T47D (cell line): Measurements from ENCODE around the gene HEMK1.
A peak's percentile ranks its signal among the peaks of the same experiment; 100 is the strongest.

Source experiments
- DNase-seq, 2 experiments: peaks; one replicate each; pipeline versions ENCODE4 v3.0.0 to v3.0.0-alpha.2; 2011 to 2012; ENCODE audit warnings: low read depth in 1 of 2, low spot score in 1 of 2
- JUND ChIP-seq: IDR thresholded peaks from 2 replicates; pipeline ENCODE4 v1.6.1; 2012; ENCODE audit warnings: low read depth
- in situ Hi-C: cut with HindIII; loops from 2 replicates; pipeline ENCODE4 v1.10.0; 2016; ENCODE audit warnings: low sequenced_read_pairs, low pct_unique_long_range_greater_than_20kb

Gene HEMK1

DNA sequence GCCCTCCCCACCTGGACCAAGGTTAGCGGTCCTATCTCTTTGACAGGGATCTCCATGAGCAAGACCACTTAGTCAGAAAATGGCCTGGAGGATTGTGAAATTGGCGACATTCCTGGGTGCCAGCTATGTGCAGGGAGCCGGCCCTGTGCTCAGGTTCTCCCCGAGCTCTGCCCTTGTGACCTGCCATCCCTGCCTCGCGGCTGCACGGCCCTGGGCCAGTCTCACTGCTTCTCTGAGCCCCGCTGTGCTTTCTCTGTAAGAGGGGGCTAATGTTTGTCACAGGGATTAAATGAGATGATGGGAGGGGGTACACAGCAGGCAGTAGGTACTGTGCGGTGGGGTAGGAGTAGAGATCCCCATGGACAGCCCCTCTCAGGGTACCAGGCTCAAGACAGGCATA is 16.7 kb upstream of the HEMK1 start:
- no peak for TF ChIP-seq JUND
- no peak for DNase-seq
- in situ Hi-C loops = no loop called here

DNA sequence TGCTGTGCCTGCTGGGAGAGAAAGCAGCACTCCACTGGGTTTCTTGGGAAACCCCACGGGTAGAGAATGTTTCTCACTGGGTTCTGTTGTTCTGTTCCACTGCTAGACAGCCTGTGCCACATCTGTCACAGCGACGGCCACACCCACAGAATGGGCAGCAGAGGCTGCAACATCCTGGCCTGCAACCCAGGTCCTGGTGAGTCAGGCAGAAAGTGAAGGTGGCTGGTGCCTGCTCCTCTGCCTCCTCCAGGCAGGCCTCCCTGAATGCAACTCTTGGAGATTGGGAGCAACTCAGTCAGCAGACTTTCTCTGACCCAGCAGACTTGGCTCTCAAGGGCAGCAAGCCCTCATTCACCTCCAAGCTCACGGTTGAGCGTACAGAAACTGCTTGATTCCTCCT is 14.8 kb upstream of the HEMK1 start:
- no peak for DNase-seq
- in situ Hi-C loops = no loop called here
- TF ChIP-seq JUND = no peak

DNA sequence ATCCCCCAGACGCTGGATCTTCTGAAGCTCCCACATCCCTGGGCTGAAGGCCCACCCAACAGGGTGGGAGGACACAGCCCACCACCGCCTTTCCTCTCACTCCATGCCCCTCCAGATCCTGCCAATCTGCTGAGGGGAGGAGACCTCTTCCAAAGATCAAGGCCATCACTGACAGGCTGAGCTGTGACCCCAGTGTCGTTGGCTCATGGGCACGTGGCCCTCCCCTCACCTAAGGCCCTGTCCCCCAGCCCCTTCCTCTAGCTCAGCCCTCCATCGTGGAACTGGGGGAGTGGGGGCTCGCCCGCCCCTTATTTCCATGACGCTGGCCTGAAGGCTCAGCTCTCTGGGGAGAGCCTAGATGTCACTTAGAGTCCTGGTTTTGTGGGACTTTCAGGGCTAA is 12.2 kb upstream of the HEMK1 start:
- in situ Hi-C loops = no loop called here
- no peak for DNase-seq
- TF ChIP-seq JUND = no peak

DNA sequence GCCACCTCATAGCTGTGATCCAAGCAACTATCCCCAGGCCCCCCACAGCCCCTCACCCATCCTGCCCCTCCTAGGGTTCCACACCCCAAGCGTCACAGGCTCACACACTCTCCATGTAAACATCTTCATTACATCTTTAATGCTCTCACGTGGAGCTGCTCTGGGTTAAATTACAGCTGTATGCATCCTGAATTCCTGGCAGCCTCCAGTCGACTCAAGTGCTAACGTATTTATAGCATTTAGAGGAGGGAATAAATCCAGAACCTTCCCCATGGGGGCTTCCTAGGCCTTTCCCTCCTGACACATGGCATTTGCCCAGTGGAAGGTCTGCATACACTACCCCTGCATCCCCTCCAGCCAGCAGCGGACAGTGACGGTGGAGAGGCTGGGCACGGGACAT is 11.4 kb upstream of the HEMK1 start:
- DNase-seq = no peak
- in situ Hi-C loops = no loop called here
- TF ChIP-seq JUND = no peak

DNA sequence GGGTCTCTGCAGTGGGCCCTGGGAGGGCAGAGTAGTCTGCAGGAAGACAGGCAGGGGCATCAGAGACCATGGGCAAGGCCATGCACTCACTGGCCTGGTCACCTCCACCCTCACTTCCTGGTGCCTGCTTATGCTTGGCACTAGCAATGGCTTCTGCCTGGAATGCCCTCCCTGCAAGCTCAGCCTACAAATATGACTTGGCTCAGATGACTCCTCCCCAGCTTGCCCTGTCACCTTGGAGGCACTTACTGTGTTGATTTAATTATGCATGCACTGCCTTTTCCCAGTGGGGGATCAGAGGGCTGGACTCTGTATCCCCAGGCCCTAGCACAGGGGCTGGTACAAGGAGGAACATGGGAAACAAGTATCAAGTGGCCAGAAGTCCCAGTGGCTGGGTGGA is 9.6 kb upstream of the HEMK1 start:
- TF ChIP-seq JUND = no peak
- peak in 1 of 2 experiments; percentile 25 for DNase-seq

DNA sequence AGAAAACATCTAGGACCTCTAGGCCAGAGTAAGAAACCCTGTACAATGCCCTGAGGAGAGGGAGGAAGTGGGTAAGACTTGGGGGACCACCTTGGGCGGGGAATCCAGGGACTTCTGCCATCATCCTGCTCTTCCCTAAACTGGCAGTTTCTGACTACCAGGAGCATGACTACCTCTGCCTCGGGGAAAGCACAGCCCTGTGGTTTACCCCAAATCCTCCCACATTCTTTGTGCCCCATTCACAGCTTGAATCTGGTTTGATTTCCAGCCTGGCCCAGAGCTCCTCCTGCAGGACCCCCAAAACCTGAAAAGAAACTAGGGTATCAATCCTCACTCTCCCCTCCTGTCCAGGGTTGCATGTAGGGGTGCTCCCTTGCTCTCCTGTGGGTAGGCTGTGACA is 6.5 kb upstream of the HEMK1 start:
- DNase-seq = no peak
- in situ Hi-C loops = no loop called here
- TF ChIP-seq JUND = no peak

More for the DNA sequence above, 9.6 kb upstream of the HEMK1 start:
- in situ Hi-C loops = no loop called here

DNA sequence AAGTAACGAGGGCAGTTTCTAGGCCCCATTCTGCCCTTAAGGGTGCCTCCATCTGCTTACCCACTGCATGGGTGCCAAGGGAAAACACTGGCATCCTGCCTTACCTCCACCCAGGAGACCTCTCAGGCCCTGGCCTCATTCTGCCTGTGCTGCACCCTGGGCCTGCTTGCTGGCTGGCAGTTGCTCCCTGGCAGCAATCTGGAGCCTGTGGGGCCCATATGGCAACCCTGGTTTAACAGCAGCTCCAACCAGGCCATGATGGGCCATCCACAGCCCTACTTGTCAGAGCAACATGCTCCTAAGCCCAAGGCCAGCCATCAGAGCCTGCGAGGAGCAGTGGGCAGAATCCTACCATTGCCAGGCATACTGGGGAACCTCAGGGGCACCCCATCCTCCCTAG is 5.5 kb upstream of the HEMK1 start:
- TF ChIP-seq JUND = no peak
- DNase-seq = no peak
- in situ Hi-C loops = no loop called here

DNA sequence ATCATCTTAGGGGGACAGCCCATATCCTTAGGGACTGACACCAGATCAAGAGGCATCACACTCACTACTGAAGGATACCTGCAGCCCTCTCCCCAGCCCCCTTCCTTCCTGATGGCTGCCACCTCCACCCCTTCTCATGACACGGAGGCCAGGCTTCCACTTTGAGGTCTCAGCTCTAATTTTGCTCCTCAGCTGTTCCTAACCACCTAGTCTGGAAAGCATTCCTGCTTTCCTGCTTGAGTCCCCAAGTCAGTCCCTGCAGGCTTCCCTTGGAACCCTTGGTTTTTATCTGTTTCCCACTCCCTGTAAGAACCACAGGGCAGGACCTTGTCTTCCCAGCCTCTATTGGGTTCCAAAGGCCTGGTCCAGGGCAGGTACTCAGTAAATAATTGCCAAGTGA is 5.0 kb upstream of the HEMK1 start:
- DNase-seq = no peak
- no peak for TF ChIP-seq JUND
- in situ Hi-C loops = no loop called here

DNA sequence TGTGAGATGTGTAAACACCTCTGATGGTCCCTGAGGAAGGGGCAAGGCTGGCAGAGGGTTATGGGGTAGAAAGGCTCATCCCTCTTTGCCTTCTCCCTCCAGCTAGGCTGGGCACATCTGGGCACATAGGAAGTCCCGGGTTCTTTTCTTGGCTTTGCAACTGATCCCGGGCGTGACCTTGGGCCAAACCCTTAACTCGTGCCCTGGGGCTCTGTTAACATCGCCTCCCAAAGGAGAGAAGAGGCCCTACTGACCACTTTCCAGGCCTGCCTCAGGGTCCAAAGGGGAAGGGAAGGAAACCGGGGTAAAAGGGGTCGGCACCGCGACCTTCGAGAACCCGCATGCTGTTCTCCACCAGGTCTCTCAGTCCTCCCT is 2.3 kb upstream of the HEMK1 start:
- in situ Hi-C loops = no loop called here
- TF ChIP-seq JUND = no peak
- no peak for DNase-seq

DNA sequence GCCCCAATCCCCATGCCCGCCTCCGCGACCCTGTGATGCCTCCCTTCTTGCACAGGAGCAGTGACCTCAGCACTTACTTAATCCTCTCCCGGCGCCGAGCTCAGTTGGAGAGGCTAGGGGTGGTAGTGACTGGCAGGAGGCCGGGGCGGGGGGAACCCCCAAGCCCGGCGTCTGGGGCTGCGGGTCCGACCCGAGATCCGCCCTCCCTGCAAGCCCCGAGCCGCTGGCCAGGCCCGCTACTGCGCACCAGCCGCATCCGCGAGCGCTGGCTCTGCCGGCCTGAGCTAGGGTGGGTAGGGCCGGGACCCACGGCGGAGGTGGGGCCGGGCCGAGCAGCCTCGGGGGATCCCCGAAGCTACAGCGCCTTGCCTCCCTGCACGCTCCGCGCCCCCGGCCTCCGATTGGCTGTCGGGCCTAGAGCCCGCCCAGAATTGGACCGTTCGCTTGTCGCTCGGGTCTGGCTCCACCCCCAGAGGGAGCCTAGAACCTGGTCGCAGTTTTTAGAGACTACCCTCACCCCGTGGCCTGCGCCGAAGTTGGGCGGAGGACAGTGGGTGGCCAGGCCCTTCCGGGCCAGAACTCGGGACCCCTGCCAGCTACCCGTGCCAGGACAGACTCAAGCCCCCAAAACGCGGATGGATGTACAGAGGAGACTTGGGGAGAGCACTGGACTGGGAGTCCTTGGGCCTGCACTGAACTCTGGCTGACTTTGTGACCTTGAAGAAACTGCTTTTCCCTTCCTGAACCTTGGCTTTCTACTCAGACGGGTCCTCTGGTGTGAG is 1.7 kb upstream of the HEMK1 start, which contains the start of gene C3orf18:
TSS of gene C3orf18 (minus strand) at position 362 of the 782 bp plus-strand sequence. CDS start 2,048 bp downstream, outside the sequence.
- peak; percentile 72 to 96 for DNase-seq
- TF ChIP-seq JUND = no peak
- in situ Hi-C loops = no loop called here

DNA sequence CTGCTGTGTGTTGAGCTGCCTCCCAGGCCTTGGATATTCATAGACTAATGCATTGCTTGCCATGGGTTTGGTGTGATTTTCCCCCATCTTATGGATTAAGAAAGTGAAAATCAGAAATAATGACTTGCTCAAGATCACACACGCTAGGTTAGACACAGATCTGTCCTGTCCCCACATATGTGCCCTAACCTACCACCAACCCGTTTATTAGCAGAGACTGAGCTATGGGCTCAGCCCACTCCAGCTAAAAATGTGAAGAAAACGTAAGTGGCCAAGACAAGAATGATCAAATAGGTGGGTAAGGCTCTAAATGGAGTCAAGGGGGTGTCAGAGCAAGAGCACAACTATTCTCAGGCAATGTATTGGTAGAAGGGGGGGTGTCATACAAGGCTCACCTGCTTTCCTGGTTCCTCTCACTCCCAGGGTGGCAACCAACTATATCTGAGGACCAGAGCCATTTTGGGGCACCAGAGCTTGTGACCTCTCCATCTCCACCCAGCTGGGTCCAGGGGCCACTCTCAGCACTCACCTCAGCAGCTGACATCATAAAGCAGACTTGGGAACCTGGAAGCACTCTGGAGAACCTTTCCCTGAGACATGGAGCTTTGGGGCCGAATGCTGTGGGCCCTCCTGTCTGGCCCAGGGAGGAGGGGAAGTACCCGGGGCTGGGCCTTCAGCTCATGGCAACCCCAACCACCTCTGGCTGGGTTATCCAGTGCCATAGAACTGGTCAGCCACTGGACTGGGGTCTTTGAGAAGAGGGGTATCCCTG is 1.4 kb downstream of the HEMK1 start:
- DNase-seq = no peak
- in situ Hi-C loops = no loop called here
- TF ChIP-seq JUND = no peak

DNA sequence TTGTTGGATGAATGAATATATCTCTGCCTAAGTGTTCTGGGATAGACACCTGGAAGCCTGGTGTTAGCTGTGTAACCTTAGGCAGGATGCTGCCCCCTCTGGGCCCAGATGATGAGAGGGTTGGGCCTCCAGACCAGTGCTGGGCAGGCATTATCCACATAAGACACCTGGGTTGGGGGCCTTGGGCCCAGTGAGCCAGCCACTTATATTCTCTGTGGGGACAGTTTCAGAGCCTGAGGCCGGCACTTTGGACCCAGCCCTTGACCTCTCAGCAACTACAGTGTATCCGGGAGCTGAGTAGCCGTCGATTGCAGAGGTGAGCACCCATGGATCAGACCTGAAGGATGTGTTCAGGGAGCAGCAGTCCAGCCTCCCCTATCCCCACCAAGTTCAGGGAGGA is 2.2 kb downstream of the HEMK1 start:
- no peak for TF ChIP-seq JUND
- in situ Hi-C loops = no loop called here
- no peak for DNase-seq

DNA sequence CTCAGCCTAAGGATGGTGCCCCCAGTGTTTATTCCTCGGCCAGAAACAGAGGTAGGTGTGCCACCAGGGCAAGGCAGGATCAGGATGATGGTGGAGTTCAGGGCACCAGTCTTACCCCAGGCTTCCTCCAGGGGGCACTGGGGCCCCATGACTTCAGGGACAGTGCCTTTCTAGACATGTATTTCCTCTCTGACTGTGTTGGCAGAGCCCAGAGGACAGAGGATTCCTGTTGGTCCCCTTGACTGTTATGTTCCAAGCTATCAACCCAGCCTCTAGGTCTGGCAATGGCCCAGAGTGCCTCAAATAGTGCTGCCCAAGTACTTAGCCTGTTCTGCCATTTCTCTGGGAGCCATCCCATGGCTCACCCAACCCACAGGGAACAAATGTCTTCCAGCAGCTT is 2.8 kb downstream of the HEMK1 start:
- in situ Hi-C loops = no loop called here
- no peak for TF ChIP-seq JUND
- peak; percentile 50 to 81 for DNase-seq

DNA sequence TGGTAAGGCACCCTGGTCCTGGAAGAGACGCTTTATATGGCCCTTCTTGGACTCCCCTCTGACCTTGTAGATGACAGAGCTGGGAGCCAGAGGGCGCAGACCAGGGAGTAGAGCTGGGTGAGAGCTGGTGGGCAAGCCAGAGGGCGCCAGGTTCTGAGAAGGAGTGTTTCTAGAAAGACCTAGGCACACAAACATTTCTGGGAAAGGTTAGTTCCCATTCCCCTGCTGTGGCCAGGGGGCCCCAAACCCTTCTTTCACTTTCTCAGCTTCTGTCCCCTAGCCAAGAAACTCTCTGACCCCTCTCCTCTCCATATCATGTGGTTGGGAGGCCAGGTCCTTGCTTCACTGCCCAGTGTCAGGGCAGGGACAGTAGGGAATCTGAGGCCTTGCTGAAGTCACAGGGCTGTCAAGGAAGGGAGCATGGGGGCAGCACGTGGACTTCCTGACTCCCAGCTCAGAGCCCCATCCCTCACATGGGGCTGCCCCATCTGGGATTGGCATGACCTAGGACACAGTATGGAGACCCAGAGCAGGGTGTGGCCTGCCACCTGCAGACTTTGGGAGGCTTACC is 3.6 kb downstream of the HEMK1 start:
- in situ Hi-C loops = no loop called here
- DNase-seq = no peak
- TF ChIP-seq JUND = no peak
